ENCODE data around the gene POLR2J2. TPM values are rescaled to one million over a fixed set of nuclear protein-coding genes. Genes with fewer than 3 reads are reported as not detected.
"Not testable (repeated sequence)": the region's sequence is repeated elsewhere in the genome, so short reads cannot be mapped to it uniquely, and the experiment has no call there.

The POLR2J2 gene
- total and polyA plus RNA-seq, 9 donors, result 0.25 to 3.3 (median 0.99) TPM; not detected in 1

- H3K36me3 ChIP-seq (ENCODE audit: control insufficient read depth, insufficient read depth, low read length); H3K9me3 ChIP-seq (replicated peaks; ENCODE audit: control insufficient read depth, low read depth, low read length); H3K27ac ChIP-seq (ENCODE audit: low read length); DNase-seq; H3K4me3 ChIP-seq (ENCODE audit: low read length); H3K27me3 ChIP-seq (ENCODE audit: control insufficient read depth, insufficient read depth, low read length); H3K4me1 ChIP-seq (ENCODE audit: control insufficient read depth, insufficient read depth, low read length): not testable (repeated sequence)
- no CpG with 5 or more reads among the region's 14 CpGs for WGBS (ENCODE audit: insufficient coverage)
Observed at GRCh38 chr7:102667523-102667922, 3.9 kb downstream of the POLR2J2 start.

- H3K27me3 ChIP-seq (ENCODE audit: control insufficient read depth, insufficient read depth, low read length); DNase-seq; H3K27ac ChIP-seq (ENCODE audit: low read length); H3K36me3 ChIP-seq (ENCODE audit: control insufficient read depth, insufficient read depth, low read length); H3K9me3 ChIP-seq (replicated peaks; ENCODE audit: control insufficient read depth, low read depth, low read length); H3K4me1 ChIP-seq (ENCODE audit: control insufficient read depth, insufficient read depth, low read length); H3K4me3 ChIP-seq (ENCODE audit: low read length): not testable (repeated sequence)
- WGBS (ENCODE audit: insufficient coverage), result no CpG with 5 or more reads among the region's 16 CpGs
Observed at GRCh38 chr7:102666850-102667249, 4.6 kb downstream of the POLR2J2 start.

- H3K36me3 ChIP-seq (ENCODE audit: control insufficient read depth, insufficient read depth, low read length); H3K4me1 ChIP-seq (ENCODE audit: control insufficient read depth, insufficient read depth, low read length): not testable (repeated sequence)
- WGBS (ENCODE audit: insufficient coverage), result no CpG with 5 or more reads among the region's 11 CpGs
Observed at GRCh38 chr7:102664765-102665164, 6.7 kb downstream of the POLR2J2 start.

GRCh38 chr7:102649924-102650323 is 21.5 kb downstream of the POLR2J2 start, which contains the start of gene SPDYE2B:
Gene SPDYE2B (plus strand): TSS chr7:102650319. CDS start chr7:102652349, 2,030 bp downstream.
- H3K4me3 ChIP-seq (ENCODE audit: low read length); H3K27me3 ChIP-seq (ENCODE audit: control insufficient read depth, insufficient read depth, low read length); H3K9me3 ChIP-seq (replicated peaks; ENCODE audit: control insufficient read depth, low read depth, low read length); H3K36me3 ChIP-seq (ENCODE audit: control insufficient read depth, insufficient read depth, low read length); DNase-seq; H3K4me1 ChIP-seq (ENCODE audit: control insufficient read depth, insufficient read depth, low read length); H3K27ac ChIP-seq (ENCODE audit: low read length): not testable (repeated sequence)
- no CpG with 5 or more reads among the region's 4 CpGs for WGBS (ENCODE audit: insufficient coverage)

More at GRCh38 chr7:102664765-102665164, 6.7 kb downstream of the POLR2J2 start:
- not testable (repeated sequence) for H3K9me3 ChIP-seq (replicated peaks; ENCODE audit: control insufficient read depth, low read depth, low read length); H3K27me3 ChIP-seq (ENCODE audit: control insufficient read depth, insufficient read depth, low read length); DNase-seq; H3K4me3 ChIP-seq (ENCODE audit: low read length); H3K27ac ChIP-seq (ENCODE audit: low read length)

- H3K9me3 ChIP-seq (replicated peaks; ENCODE audit: control insufficient read depth, low read depth, low read length); H3K27me3 ChIP-seq (ENCODE audit: control insufficient read depth, insufficient read depth, low read length); H3K4me3 ChIP-seq (ENCODE audit: low read length); H3K27ac ChIP-seq (ENCODE audit: low read length); DNase-seq; H3K4me1 ChIP-seq (ENCODE audit: control insufficient read depth, insufficient read depth, low read length); H3K36me3 ChIP-seq (ENCODE audit: control insufficient read depth, insufficient read depth, low read length): not testable (repeated sequence)
- no CpG with 5 or more reads among the region's 7 CpGs for WGBS (ENCODE audit: insufficient coverage)
Observed at GRCh38 chr7:102647813-102648212, 23.6 kb downstream of the POLR2J2 start.

GRCh38 chr7:102643404-102643803 is 28.1 kb downstream of the POLR2J2 start:
- no CpG with 5 or more reads among the region's 1 CpG for WGBS (ENCODE audit: insufficient coverage)

GRCh38 chr7:102642691-102643090 is 28.8 kb downstream of the POLR2J2 start, which contains the start of gene UPK3BL1:
Gene UPK3BL1 (minus strand): TSS chr7:102642791. CDS start chr7:102642741, 50 bp downstream.
- H3K4me1 ChIP-seq (ENCODE audit: control insufficient read depth, insufficient read depth, low read length); DNase-seq; H3K27ac ChIP-seq (ENCODE audit: low read length); H3K4me3 ChIP-seq (ENCODE audit: low read length); H3K27me3 ChIP-seq (ENCODE audit: control insufficient read depth, insufficient read depth, low read length); H3K36me3 ChIP-seq (ENCODE audit: control insufficient read depth, insufficient read depth, low read length); H3K9me3 ChIP-seq (replicated peaks; ENCODE audit: control insufficient read depth, low read depth, low read length): not testable (repeated sequence)
- no CpG with 5 or more reads among the region's 9 CpGs for WGBS (ENCODE audit: insufficient coverage)

More at GRCh38 chr7:102643404-102643803, 28.1 kb downstream of the POLR2J2 start:
- not testable (repeated sequence) for DNase-seq; H3K36me3 ChIP-seq (ENCODE audit: control insufficient read depth, insufficient read depth, low read length); H3K4me3 ChIP-seq (ENCODE audit: low read length); H3K4me1 ChIP-seq (ENCODE audit: control insufficient read depth, insufficient read depth, low read length); H3K27ac ChIP-seq (ENCODE audit: low read length); H3K27me3 ChIP-seq (ENCODE audit: control insufficient read depth, insufficient read depth, low read length); H3K9me3 ChIP-seq (replicated peaks; ENCODE audit: control insufficient read depth, low read depth, low read length)

GRCh38 chr7:102638848-102639247 is 32.6 kb downstream of the POLR2J2 start:
- WGBS (ENCODE audit: insufficient coverage), result no CpG with 5 or more reads among the region's 11 CpGs
- not testable (repeated sequence) for H3K9me3 ChIP-seq (replicated peaks; ENCODE audit: control insufficient read depth, low read depth, low read length); H3K4me3 ChIP-seq (ENCODE audit: low read length); H3K36me3 ChIP-seq (ENCODE audit: control insufficient read depth, insufficient read depth, low read length); H3K4me1 ChIP-seq (ENCODE audit: control insufficient read depth, insufficient read depth, low read length); H3K27me3 ChIP-seq (ENCODE audit: control insufficient read depth, insufficient read depth, low read length); H3K27ac ChIP-seq (ENCODE audit: low read length); DNase-seq

GRCh38 chr7:102636956-102637355 is 34.5 kb downstream of the POLR2J2 start:
- H3K27me3 ChIP-seq (ENCODE audit: control insufficient read depth, insufficient read depth, low read length); DNase-seq; H3K27ac ChIP-seq (ENCODE audit: low read length); H3K36me3 ChIP-seq (ENCODE audit: control insufficient read depth, insufficient read depth, low read length); H3K9me3 ChIP-seq (replicated peaks; ENCODE audit: control insufficient read depth, low read depth, low read length); H3K4me1 ChIP-seq (ENCODE audit: control insufficient read depth, insufficient read depth, low read length); H3K4me3 ChIP-seq (ENCODE audit: low read length): not testable (repeated sequence)
- WGBS (ENCODE audit: insufficient coverage), result no CpG with 5 or more reads among the region's 13 CpGs

- not testable (repeated sequence) for H3K36me3 ChIP-seq (ENCODE audit: control insufficient read depth, insufficient read depth, low read length); H3K9me3 ChIP-seq (replicated peaks; ENCODE audit: control insufficient read depth, low read depth, low read length); DNase-seq; H3K27me3 ChIP-seq (ENCODE audit: control insufficient read depth, insufficient read depth, low read length); H3K4me1 ChIP-seq (ENCODE audit: control insufficient read depth, insufficient read depth, low read length); H3K27ac ChIP-seq (ENCODE audit: low read length); H3K4me3 ChIP-seq (ENCODE audit: low read length)
- WGBS (ENCODE audit: insufficient coverage), result no CpG with 5 or more reads among the region's 5 CpGs
Observed at GRCh38 chr7:102635354-102635753, 36.1 kb downstream of the POLR2J2 start.

- H3K4me1 ChIP-seq (ENCODE audit: control insufficient read depth, insufficient read depth, low read length); H3K4me3 ChIP-seq (ENCODE audit: low read length); DNase-seq; H3K27me3 ChIP-seq (ENCODE audit: control insufficient read depth, insufficient read depth, low read length); H3K9me3 ChIP-seq (replicated peaks; ENCODE audit: control insufficient read depth, low read depth, low read length); H3K27ac ChIP-seq (ENCODE audit: low read length); H3K36me3 ChIP-seq (ENCODE audit: control insufficient read depth, insufficient read depth, low read length): not testable (repeated sequence)
- WGBS (ENCODE audit: insufficient coverage), result no CpG with 5 or more reads among the region's 6 CpGs
Observed at GRCh38 chr7:102634299-102634698, 37.2 kb downstream of the POLR2J2 start.
